ENCODE data around the gene CDSN.

Gene CDSN

GRCh38 chr6:31135710-31136109, 15.5 kb upstream of the CDSN start:
- no peak for TF ChIP-seq CTCF (IDR thresholded peaks at IDR 0.05; ENCODE audit: borderline replicate concordance, control extremely low read depth, extremely low read depth, insufficient read depth, missing control alignments)
- in situ Hi-C loops (cut with MboI; ENCODE audit: low sequenced_read_pairs, unreplicated experiment), result loop anchor here (5.0 kb wide), 2 partner anchors 57 to 232 kb away; no protein-coding TSS in a partner anchor
- DNase-seq (ENCODE audit: low spot score), result no peak

- in situ Hi-C loops (cut with MboI; ENCODE audit: low sequenced_read_pairs, unreplicated experiment), result no loop called here
- TF ChIP-seq CTCF (IDR thresholded peaks at IDR 0.05; ENCODE audit: borderline replicate concordance, control extremely low read depth, extremely low read depth, insufficient read depth, missing control alignments), result no peak
- no peak for DNase-seq (ENCODE audit: low spot score)
These were observed 12.6 kb upstream of the CDSN start for GRCh38 chr6:31132806-31133205.

- no peak for TF ChIP-seq CTCF (IDR thresholded peaks at IDR 0.05; ENCODE audit: borderline replicate concordance, control extremely low read depth, extremely low read depth, insufficient read depth, missing control alignments)
- in situ Hi-C loops (cut with MboI; ENCODE audit: low sequenced_read_pairs, unreplicated experiment), result no loop called here
- no peak for DNase-seq (ENCODE audit: low spot score)
These were observed 11.3 kb upstream of the CDSN start for GRCh38 chr6:31131595-31131994.

- in situ Hi-C loops (cut with MboI; ENCODE audit: low sequenced_read_pairs, unreplicated experiment), result no loop called here
- TF ChIP-seq CTCF (IDR thresholded peaks at IDR 0.05; ENCODE audit: borderline replicate concordance, control extremely low read depth, extremely low read depth, insufficient read depth, missing control alignments), result no peak
- no peak for DNase-seq (ENCODE audit: low spot score)
These were observed 10.5 kb upstream of the CDSN start for GRCh38 chr6:31130751-31131150.

- no peak for TF ChIP-seq CTCF (IDR thresholded peaks at IDR 0.05; ENCODE audit: borderline replicate concordance, control extremely low read depth, extremely low read depth, insufficient read depth, missing control alignments)
- in situ Hi-C loops (cut with MboI; ENCODE audit: low sequenced_read_pairs, unreplicated experiment), result no loop called here
- no peak for DNase-seq (ENCODE audit: low spot score)
These were observed 8.9 kb upstream of the CDSN start for GRCh38 chr6:31129130-31129529.

GRCh38 chr6:31128093-31128676, 7.9 kb upstream of the CDSN start:
- DNase-seq (ENCODE audit: low spot score), result peak; percentile 82
- peak; percentile 80 for TF ChIP-seq CTCF (IDR thresholded peaks at IDR 0.05; ENCODE audit: borderline replicate concordance, control extremely low read depth, extremely low read depth, insufficient read depth, missing control alignments)
- in situ Hi-C loops (cut with MboI; ENCODE audit: low sequenced_read_pairs, unreplicated experiment), result no loop called here
